ENCODE data around the gene FGF18. TPM values are rescaled to one million over a fixed set of nuclear protein-coding genes. Genes with fewer than 3 reads are reported as not detected.

FGF18 gene
- total and polyA plus RNA-seq, 3 donors from 2014 or later = 0.68 to 1.6 (median 0.79) TPM

DNA sequence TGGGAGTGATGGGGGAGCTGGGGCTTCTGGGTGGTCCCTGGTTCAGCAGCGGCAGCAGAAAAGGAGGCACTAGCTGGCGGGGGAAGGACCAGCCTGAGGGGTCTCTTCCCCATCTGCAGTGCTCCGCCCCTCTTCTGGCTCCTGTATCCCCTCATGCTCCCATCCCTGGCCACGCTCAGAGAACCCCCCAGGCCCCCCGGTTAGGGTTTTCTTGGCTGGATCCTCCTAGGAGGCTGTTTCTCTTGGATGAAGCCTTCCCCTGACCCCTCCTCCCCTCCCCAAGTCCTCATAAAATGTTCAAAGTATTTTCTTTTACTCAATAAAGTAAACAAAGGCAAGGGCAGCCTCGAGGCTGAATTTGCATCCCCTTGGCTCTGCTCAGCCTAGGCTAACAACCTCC is 60.8 kb downstream of the FGF18 start:
- DNase-seq = no peak
- no peak overlapping the region for H3K27ac ChIP-seq
- H3K36me3 ChIP-seq (ENCODE audit: low read depth, missing control alignments) = no peaks in the 10 kb centered on the region
- H3K4me3 ChIP-seq = no peak overlapping the region
- intact Hi-C loops (cut with DNase I; ENCODE audit: low total_unique reads) = no loop called here
- TF ChIP-seq, protein P1, sequence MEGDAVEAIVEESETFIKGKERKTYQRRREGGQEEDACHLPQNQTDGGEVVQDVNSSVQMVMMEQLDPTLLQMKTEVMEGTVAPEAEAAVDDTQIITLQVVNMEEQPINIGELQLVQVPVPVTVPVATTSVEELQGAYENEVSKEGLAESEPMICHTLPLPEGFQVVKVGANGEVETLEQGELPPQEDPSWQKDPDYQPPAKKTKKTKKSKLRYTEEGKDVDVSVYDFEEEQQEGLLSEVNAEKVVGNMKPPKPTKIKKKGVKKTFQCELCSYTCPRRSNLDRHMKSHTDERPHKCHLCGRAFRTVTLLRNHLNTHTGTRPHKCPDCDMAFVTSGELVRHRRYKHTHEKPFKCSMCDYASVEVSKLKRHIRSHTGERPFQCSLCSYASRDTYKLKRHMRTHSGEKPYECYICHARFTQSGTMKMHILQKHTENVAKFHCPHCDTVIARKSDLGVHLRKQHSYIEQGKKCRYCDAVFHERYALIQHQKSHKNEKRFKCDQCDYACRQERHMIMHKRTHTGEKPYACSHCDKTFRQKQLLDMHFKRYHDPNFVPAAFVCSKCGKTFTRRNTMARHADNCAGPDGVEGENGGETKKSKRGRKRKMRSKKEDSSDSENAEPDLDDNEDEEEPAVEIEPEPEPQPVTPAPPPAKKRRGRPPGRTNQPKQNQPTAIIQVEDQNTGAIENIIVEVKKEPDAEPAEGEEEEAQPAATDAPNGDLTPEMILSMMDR (IDR thresholded peaks at IDR 0.05) = no peak
- no peak for TF ChIP-seq POLR2A (IDR thresholded peaks at IDR 0.05)
- no peaks in the 10 kb centered on the region for H3K27me3 ChIP-seq
- no peaks in the 10 kb centered on the region for H3K4me1 ChIP-seq
- 77% methylated on average over 6 of the region's 6 CpGs for WGBS, 2 donors
- H3K9me3 ChIP-seq = no peaks in the 10 kb centered on the region

DNA sequence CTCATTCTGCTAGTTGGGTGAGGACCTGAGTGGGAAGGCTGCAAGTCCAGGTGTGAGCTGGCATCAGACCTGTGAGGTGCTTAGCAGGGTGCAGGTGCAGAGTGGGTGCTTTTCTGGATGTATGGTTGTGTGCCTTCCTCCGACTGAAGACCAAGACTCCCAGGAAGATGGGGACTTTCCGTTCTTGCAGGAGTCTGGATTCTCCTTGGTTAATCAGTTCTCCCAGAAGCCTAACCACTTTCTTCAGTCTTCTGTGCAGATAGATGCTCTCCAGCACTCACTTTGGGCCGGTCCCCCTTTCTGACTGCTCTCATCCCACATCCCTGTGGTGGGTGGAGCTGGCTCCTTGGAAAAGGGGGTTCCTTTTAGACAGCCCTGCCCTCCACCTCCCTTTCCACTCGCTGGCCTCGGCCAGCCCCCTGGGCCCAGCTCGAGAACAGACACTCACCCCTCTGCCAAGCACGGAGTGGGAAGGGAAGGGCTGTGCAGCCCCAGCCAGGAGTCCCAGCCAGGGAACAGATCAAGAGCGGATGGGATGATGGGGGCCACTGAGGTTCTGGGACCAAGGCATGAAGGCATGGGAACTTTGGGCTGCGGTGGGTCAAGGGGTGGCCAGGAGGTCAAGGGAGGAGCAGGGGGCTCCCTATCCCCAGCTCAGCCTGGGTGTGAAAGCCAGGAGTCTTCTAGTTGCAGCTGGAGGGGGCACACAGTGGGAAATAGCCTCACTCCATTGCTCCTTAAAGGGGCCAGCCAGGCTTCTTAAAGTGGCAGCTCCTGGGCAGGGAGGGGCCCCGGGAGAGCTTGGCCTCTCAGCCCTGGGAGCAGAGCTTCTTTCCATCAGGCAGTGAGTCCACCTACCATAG is 62.4 kb downstream of the FGF18 start:
- no peaks in the 10 kb centered on the region for H3K27me3 ChIP-seq
- TF ChIP-seq POLR2A (IDR thresholded peaks at IDR 0.05) = no peak
- TF ChIP-seq, protein P1 (IDR thresholded peaks at IDR 0.05) = no peak
- H3K27ac ChIP-seq = no peak overlapping the region
- intact Hi-C loops (cut with DNase I; ENCODE audit: low total_unique reads) = no loop called here
- H3K4me1 ChIP-seq = no peaks in the 10 kb centered on the region
- no peak overlapping the region for H3K4me3 ChIP-seq
- H3K36me3 ChIP-seq (ENCODE audit: low read depth, missing control alignments) = no peaks in the 10 kb centered on the region
- no peaks in the 10 kb centered on the region for H3K9me3 ChIP-seq
- 57 to 62% methylated on average over 9 to 10 of the region's 10 CpGs for WGBS, 2 donors
- DNase-seq = peak; percentile 23

DNA sequence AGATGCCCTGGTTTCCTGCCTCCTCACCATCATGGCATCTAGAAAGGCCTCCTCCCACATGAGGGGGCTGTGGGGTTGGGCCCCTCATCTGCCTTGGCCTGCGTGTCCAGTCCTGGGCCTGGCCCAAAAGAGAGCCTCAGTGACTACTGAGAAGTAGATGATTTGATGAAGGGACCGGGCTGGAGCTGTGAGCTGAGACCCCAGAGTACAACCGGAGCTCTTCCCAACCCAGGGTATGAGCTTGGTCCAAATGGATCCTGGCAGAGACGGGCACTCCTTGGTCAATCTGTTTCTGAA is 62.9 kb downstream of the FGF18 start:
- Histone ChIP-seq H3K27me3 (no peaks in the 10 kb centered on the region), H3K4me1 (no peaks in the 10 kb centered on the region), H3K9me3 (no peaks in the 10 kb centered on the region), H3K36me3 (ENCODE audit: low read depth, missing control alignments) (no peaks in the 10 kb centered on the region), H3K27ac (no peak overlapping the region), H3K4me3 (no peak overlapping the region)
- WGBS, 2 donors = 77 to 90% methylated on average over 4 of the region's 4 CpGs
- intact Hi-C loops (cut with DNase I; ENCODE audit: low total_unique reads) = no loop called here
- TF ChIP-seq, protein P1 (IDR thresholded peaks at IDR 0.05) = no peak
- TF ChIP-seq POLR2A (IDR thresholded peaks at IDR 0.05) = no peak
- DNase-seq = no peak

DNA sequence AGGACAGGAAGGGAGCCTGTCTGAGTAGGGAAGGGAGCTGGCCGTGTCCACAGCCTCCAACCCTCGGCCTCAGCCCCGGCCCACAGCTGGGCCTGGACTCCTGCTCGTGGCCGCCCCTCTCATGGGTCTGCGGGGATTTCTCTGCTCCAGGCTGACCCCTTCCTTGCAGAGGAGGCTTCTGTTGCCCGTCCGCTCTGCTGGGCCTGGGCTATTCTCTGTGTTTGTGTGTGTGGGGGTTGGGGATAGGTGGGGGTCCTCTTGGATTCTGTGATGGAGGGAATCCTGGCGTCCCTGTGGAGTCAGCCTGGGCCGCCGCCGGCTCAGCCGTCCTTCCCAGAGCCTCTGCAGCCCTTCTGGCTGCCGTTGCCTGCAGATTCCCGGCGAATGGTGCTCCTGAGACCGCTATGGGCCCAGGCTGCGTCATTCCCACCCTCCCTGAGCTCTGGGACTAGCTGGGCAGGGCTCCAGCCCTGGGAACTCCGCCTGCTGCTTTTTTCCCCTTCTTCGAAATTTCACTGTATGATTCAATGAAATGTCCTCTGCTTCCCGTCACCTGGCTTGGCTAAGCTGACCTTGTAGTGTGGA is 64.2 kb downstream of the FGF18 start:
- Histone ChIP-seq H3K36me3 (ENCODE audit: low read depth, missing control alignments) (no peaks in the 10 kb centered on the region), H3K27ac (peak overlapping the region in 1 of 2 donors; percentile 66), H3K4me1 (no peaks in the 10 kb centered on the region), H3K4me3 (no peak overlapping the region), H3K9me3 (no peaks in the 10 kb centered on the region), H3K27me3 (no peaks in the 10 kb centered on the region)
- DNase-seq = peak; percentile 80
- intact Hi-C loops (cut with DNase I; ENCODE audit: low total_unique reads) = no loop called here
- TF ChIP-seq POLR2A (IDR thresholded peaks at IDR 0.05) = no peak
- TF ChIP-seq, protein P1 (IDR thresholded peaks at IDR 0.05) = no peak
- 47 to 52% methylated on average over 7 to 21 of the region's 21 CpGs for WGBS, 2 donors
